Hepatocyte (in vitro differentiated cells): ENCODE results near the gene DOCK1. TPM values are rescaled to one million over a fixed set of nuclear protein-coding genes. Genes with fewer than 3 reads are reported as not detected.

Experiments
- DNase-seq: peaks from one replicate; pipeline ENCODE4 v3.0.0-alpha.2; 2016; ENCODE audit warnings: low spot score
- H2AFZ ChIP-seq: fragments of 200-600 bp; sonication (generic); 2 replicates; pipeline ENCODE4 v1.6.0; 2016; ENCODE audit warnings: antibody characterized with exemption, mild to moderate bottlenecking
- H3K27ac ChIP-seq: fragments of 200-600 bp; sonication (generic); 2 replicates; pipeline ENCODE4 v1.5.1; 2016; ENCODE audit warnings: mild to moderate bottlenecking
- H3K27me3 ChIP-seq: fragments of 200-600 bp; sonication (generic); 2 replicates; pipeline ENCODE4 v1.6.1; 2016
- H3K36me3 ChIP-seq: fragments of 200-600 bp; sonication (generic); replicated peaks from 2 replicates; pipeline ENCODE4 v1.5.1; 2016; ENCODE audit warnings: low read depth; ENCODE audit not compliant: insufficient read depth
- H3K4me1 ChIP-seq: fragments of 200-600 bp; sonication (generic); 2 replicates; pipeline ENCODE4 v1.5.1; 2016; ENCODE audit warnings: mild to moderate bottlenecking, moderate library complexity; ENCODE audit not compliant: insufficient read depth
- H3K4me2 ChIP-seq: fragments of 200-600 bp; sonication (generic); 2 replicates; pipeline ENCODE4 v1.6.0; 2016
- H3K4me3 ChIP-seq: fragments of 200-600 bp; sonication (generic); 2 replicates; pipeline ENCODE4 v1.5.1; 2016; ENCODE audit warnings: mild to moderate bottlenecking
- H3K79me2 ChIP-seq: fragments of 200-600 bp; sonication (generic); 2 replicates; pipeline ENCODE4 v1.6.0; 2017; ENCODE audit warnings: mild to moderate bottlenecking
- H3K9me2 ChIP-seq: fragments of 200-600 bp; sonication (generic); replicated peaks from 2 replicates; pipeline ENCODE4 v1.6.0; 2017; ENCODE audit warnings: mild to moderate bottlenecking; ENCODE audit not compliant: insufficient read depth
- H3K9me3 ChIP-seq: fragments of 200-600 bp; sonication (generic); 2 replicates; pipeline ENCODE4 v1.5.1; 2016; ENCODE audit warnings: low read depth, mild to moderate bottlenecking
- H4K20me1 ChIP-seq: fragments of 200-600 bp; sonication (generic); 2 replicates; pipeline ENCODE4 v1.6.0; 2016; ENCODE audit warnings: mild to moderate bottlenecking; ENCODE audit not compliant: insufficient read depth, poor library complexity, severe bottlenecking
- CTCF ChIP-seq: fragments of 200-600 bp; sonication (generic); IDR thresholded peaks from 2 replicates; pipeline ENCODE4 v1.5.1; 2016; ENCODE audit warnings: antibody characterized with exemption, mild to moderate bottlenecking; ENCODE audit not compliant: poor library complexity
- EZH2 ChIP-seq: fragments of 200-600 bp; sonication (generic); IDR thresholded peaks from 2 replicates; pipeline ENCODE4 v1.6.1; 2016; ENCODE audit warnings: antibody characterized with exemption, mild to moderate bottlenecking, borderline replicate concordance
- EZH2phosphoT487 ChIP-seq: fragments of 200-600 bp; sonication (generic); IDR thresholded peaks from one replicate; pipeline ENCODE4 v1.6.1; 2018; ENCODE audit warnings: antibody characterized with exemption, mild to moderate bottlenecking, low read depth, moderate library complexity; ENCODE audit not compliant: unreplicated experiment, severe bottlenecking
- WGBS: methylation state at CpG from one replicate; pipeline ENCODE4 v1.1.6; 2016; ENCODE audit warnings: low lambda C conversion rate; ENCODE audit errors: missing lambda C conversion rate; 5-methylcytosine and 5-hydroxymethylcytosine counted together
- polyA plus RNA-seq: library from polyadenylated mRNA; unstranded; fragments of >200 nt; fragmentation: Nextera tagmentation; extraction: Ambion mirVana; gene quantifications from 2 replicates; pipeline ENCODE4 v1.2.1, GENCODE V29; 2016
- total RNA-seq: library from RNA; depleted of rRNA; stranded (reverse); fragments of >200 nt; gene quantifications from 2 replicates; pipeline ENCODE4 v1.2.3, GENCODE V29; 2014

Gene DOCK1
- total and polyA plus RNA-seq, 2 experiments from 2014 or later, result 16.0 to 55.5 TPM

- no peaks in the 10 kb centered on the region for H3K27me3 ChIP-seq
- no peak for DNase-seq
- 92% methylated on average over 4 of the region's 4 CpGs for WGBS
- H3K36me3 ChIP-seq, result no peaks in the 10 kb centered on the region
- TF ChIP-seq EZH2 (no peak), EZH2phosphoT487 (no peak), CTCF (no peak)
- peaks cover 9% of the 10 kb centered on the region for H4K20me1 ChIP-seq
- no peaks in the 10 kb centered on the region for H3K79me2 ChIP-seq
- H3K27ac ChIP-seq, result no peak overlapping the region
- no peak overlapping the region for H2AFZ ChIP-seq
- H3K4me3 ChIP-seq, result no peak overlapping the region
- no peak overlapping the region for H3K4me2 ChIP-seq
- H3K4me1 ChIP-seq, result peaks cover 4% of the 10 kb centered on the region
- no peaks in the 10 kb centered on the region for H3K9me3 ChIP-seq
- no peaks in the 10 kb centered on the region for H3K9me2 ChIP-seq
These were observed 251.9 kb downstream of the DOCK1 start for GRCh38 chr10:127157089-127157488.

GRCh38 chr10:127157506-127158200, 252.4 kb downstream of the DOCK1 start:
- no peak overlapping the region for H3K4me2 ChIP-seq
- no peaks in the 10 kb centered on the region for H3K36me3 ChIP-seq
- H3K4me3 ChIP-seq, result no peak overlapping the region
- no peaks in the 10 kb centered on the region for H3K79me2 ChIP-seq
- no peak overlapping the region for H2AFZ ChIP-seq
- 44% methylated on average over 2 of the region's 2 CpGs for WGBS
- no peaks in the 10 kb centered on the region for H3K9me3 ChIP-seq
- no peak for TF ChIP-seq CTCF
- TF ChIP-seq EZH2, result no peak
- no peak for TF ChIP-seq EZH2phosphoT487
- H3K9me2 ChIP-seq, result no peaks in the 10 kb centered on the region
- H4K20me1 ChIP-seq, result peaks cover 9% of the 10 kb centered on the region
- no peak for DNase-seq
- no peaks in the 10 kb centered on the region for H3K27me3 ChIP-seq
- H3K4me1 ChIP-seq, result peaks cover 4% of the 10 kb centered on the region
- no peak overlapping the region for H3K27ac ChIP-seq

- Histone ChIP-seq H3K36me3 (no peaks in the 10 kb centered on the region), H3K79me2 (no peaks in the 10 kb centered on the region), H4K20me1 (peaks cover 9% of the 10 kb centered on the region), H2AFZ (no peak overlapping the region), H3K9me3 (no peaks in the 10 kb centered on the region), H3K27ac (no peak overlapping the region), H3K4me1 (peaks cover 4% of the 10 kb centered on the region), H3K4me2 (no peak overlapping the region), H3K27me3 (no peaks in the 10 kb centered on the region), H3K4me3 (no peak overlapping the region), H3K9me2 (no peaks in the 10 kb centered on the region)
- 94% methylated on average over 2 of the region's 2 CpGs for WGBS
- TF ChIP-seq CTCF (no peak), EZH2 (no peak)
- no peak for DNase-seq
These were observed 253.4 kb downstream of the DOCK1 start for GRCh38 chr10:127158662-127159061.
